ENCODE results near the gene GALNT4. TPM values are rescaled to one million over a fixed set of nuclear protein-coding genes. Genes with fewer than 3 reads are reported as not detected.

The GALNT4 gene
- total RNA-seq, 2 experiments from 2014 or later: 5.9 to 6.4 TPM

GRCh38 chr12:89540586-89540985, 16.0 kb upstream of the GALNT4 start:
- ChIA-PET POLR2A (interaction anchor here (0.5 kb wide), 1 partner anchor 72 kb away, joined by 3 read pairs; no protein-coding TSS in a partner anchor), CTCF (interaction anchor here (1.1 to 1.5 kb wide), 3 partner anchors 16 to 35 kb away, joined by 3 to 4 read pairs (median 3); partner anchors contain the start of gene GALNT4)
- H3K4me1 Mint-ChIP-seq (ENCODE audit: low read depth): peaks cover 4% of the 10 kb centered on the region
- H3K4me3 Mint-ChIP-seq: no peak overlapping the region
- no peak for DNase-seq
- ATAC-seq: no peak
- intact Hi-C loops (cut with micrococcal nuclease): loop anchor here (5.0 kb wide), 3 partner anchors 422 to 1312 kb away; no protein-coding TSS in a partner anchor
- no peaks in the 10 kb centered on the region for H3K27me3 Mint-ChIP-seq
- TF ChIP-seq, protein P1, sequence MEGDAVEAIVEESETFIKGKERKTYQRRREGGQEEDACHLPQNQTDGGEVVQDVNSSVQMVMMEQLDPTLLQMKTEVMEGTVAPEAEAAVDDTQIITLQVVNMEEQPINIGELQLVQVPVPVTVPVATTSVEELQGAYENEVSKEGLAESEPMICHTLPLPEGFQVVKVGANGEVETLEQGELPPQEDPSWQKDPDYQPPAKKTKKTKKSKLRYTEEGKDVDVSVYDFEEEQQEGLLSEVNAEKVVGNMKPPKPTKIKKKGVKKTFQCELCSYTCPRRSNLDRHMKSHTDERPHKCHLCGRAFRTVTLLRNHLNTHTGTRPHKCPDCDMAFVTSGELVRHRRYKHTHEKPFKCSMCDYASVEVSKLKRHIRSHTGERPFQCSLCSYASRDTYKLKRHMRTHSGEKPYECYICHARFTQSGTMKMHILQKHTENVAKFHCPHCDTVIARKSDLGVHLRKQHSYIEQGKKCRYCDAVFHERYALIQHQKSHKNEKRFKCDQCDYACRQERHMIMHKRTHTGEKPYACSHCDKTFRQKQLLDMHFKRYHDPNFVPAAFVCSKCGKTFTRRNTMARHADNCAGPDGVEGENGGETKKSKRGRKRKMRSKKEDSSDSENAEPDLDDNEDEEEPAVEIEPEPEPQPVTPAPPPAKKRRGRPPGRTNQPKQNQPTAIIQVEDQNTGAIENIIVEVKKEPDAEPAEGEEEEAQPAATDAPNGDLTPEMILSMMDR (IDR thresholded peaks at IDR 0.05): no peak
- no peaks in the 10 kb centered on the region for H3K9me3 Mint-ChIP-seq
- no peak overlapping the region for H3K27ac Mint-ChIP-seq
- no peaks in the 10 kb centered on the region for H3K36me3 Mint-ChIP-seq (ENCODE audit: low read depth)

DNA sequence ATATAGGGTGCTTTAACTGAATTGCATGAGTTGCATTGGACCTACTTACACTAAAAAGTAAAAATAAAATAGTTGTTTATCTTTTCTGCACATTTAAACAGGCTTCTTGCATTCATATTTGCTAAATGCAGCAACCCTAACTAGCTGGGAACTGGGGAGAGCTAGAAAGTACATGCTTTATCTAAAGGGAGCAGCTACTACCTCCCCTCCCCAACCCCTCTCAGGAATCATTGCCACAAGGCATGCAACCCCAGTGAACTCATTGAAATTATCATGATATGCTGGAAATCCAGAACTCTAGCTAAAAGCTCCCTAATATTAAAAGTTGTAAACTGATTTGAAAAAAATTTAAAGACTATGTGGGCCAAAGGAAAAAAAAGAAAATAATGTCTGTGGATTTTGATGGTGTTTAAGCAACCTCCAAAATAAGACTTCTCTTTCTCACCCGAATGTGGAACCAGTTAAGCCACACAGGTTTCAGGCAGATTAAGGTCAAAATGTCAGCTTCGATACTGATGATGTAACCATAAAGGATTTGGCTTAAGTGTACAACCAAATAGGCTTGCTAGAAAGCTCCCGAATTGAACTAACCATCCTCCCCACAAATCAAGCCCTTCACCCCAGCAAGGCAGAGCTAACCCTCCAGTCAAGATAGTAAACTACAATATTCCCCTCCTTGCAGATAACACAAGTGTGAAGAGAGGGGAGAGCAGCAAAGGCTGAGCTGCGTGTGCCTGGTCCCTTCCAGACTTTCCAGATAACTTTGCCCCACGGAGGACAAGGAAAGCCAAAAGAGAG, 15.0 kb upstream of the GALNT4 start:
- no peak for DNase-seq
- TF ChIP-seq, protein P1 (IDR thresholded peaks at IDR 0.05): no peak
- intact Hi-C loops (cut with micrococcal nuclease): loop anchor here (5.0 kb wide), 3 partner anchors 423 to 1313 kb away; no protein-coding TSS in a partner anchor
- no peak for ATAC-seq
- ChIA-PET POLR2A (no interaction called here), CTCF (interaction anchor here (0.8 to 1.5 kb wide), 7 partner anchors 9 to 563 kb away, joined by 3 to 4 read pairs (median 3); partner anchors contain the start of gene GALNT4)
- Mint-ChIP-seq H3K27ac (no peak overlapping the region), H3K27me3 (no peaks in the 10 kb centered on the region), H3K9me3 (no peaks in the 10 kb centered on the region), H3K36me3 (ENCODE audit: low read depth) (no peaks in the 10 kb centered on the region), H3K4me3 (no peak overlapping the region), H3K4me1 (ENCODE audit: low read depth) (peaks cover 4% of the 10 kb centered on the region)

GRCh38 chr12:89538897-89539296, 14.3 kb upstream of the GALNT4 start:
- TF ChIP-seq, protein P1 (IDR thresholded peaks at IDR 0.05): no peak
- Mint-ChIP-seq H3K9me3 (no peaks in the 10 kb centered on the region), H3K36me3 (ENCODE audit: low read depth) (no peaks in the 10 kb centered on the region), H3K27ac (no peak overlapping the region), H3K4me1 (ENCODE audit: low read depth) (peaks cover 4% of the 10 kb centered on the region), H3K27me3 (no peaks in the 10 kb centered on the region), H3K4me3 (no peak overlapping the region)
- ATAC-seq (no peak), DNase-seq (no peak)
- intact Hi-C loops (cut with micrococcal nuclease): no loop called here
- CTCF ChIA-PET: interaction anchor here (0.6 to 1.5 kb wide), 7 partner anchors 9 to 564 kb away, joined by 3 to 4 read pairs (median 3); partner anchors contain the start of gene GALNT4
- POLR2A ChIA-PET: no interaction called here

DNA sequence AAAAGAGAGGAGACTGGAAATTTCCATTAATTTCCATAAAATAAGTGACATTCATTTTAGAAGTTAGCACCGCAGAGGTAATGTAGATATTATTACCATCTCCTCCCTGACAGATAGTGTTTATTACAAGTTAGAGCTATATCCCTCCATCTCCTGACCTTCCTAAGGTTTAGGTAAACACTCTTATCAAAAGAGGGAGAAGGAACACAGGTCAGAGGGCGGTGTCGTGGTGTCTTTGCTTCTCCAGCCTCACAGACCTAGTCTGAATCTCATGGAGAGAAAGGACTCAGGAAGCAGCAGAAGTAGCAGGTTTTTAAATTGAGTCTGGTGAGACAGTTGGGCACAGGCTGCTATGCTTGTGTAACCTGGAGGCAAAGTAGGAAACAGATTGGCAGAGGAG, 12.8 kb upstream of the GALNT4 start:
- no peak for ATAC-seq
- CTCF ChIA-PET: no interaction called here

More for the DNA sequence above, 12.8 kb upstream of the GALNT4 start:
- no peaks in the 10 kb centered on the region for H3K27me3 Mint-ChIP-seq
- POLR2A ChIA-PET: no interaction called here
- H3K36me3 Mint-ChIP-seq (ENCODE audit: low read depth): no peaks in the 10 kb centered on the region
- no peak for DNase-seq
- no peak overlapping the region for H3K27ac Mint-ChIP-seq
- intact Hi-C loops (cut with micrococcal nuclease): no loop called here
- no peak overlapping the region for H3K4me3 Mint-ChIP-seq
- no peaks in the 10 kb centered on the region for H3K4me1 Mint-ChIP-seq (ENCODE audit: low read depth)
- TF ChIP-seq, protein P1 (IDR thresholded peaks at IDR 0.05): no peak
- no peaks in the 10 kb centered on the region for H3K9me3 Mint-ChIP-seq

Measured in activated CD8-positive, alpha-beta T cell treated with anti-CD3 and anti-CD28 coated beads for 36 hours (primary cell).